ENCODE measurements around the gene TBC1D21. TPM values are rescaled to one million over a fixed set of nuclear protein-coding genes. Genes with fewer than 3 reads are reported as not detected.

TBC1D21 gene
- total and polyA plus RNA-seq, 2 of the 4 experiments (the other 2 are of a cell fraction), result not detected

- BruUV-seq (replicated peaks), result no TSS peak
- TF ChIP-seq MAFK (IDR thresholded peaks at IDR 0.05; ENCODE audit: low read depth, low read length), result peak; percentile 96
- no peak for TF ChIP-seq RAD21 (IDR thresholded peaks at IDR 0.05; ENCODE audit: low read length)
- Histone ChIP-seq H2AK5ac (ENCODE audit: low read depth, low read length) (no peak overlapping the region), H3K56ac (ENCODE audit: extremely low read depth, insufficient read depth, low read length) (no peak overlapping the region), H2AFZ (replicated peaks; ENCODE audit: low read length, poor library complexity) (no peak overlapping the region), H3K14ac (replicated peaks; ENCODE audit: low read depth, low read length) (no peak overlapping the region), H3K18ac (ENCODE audit: low read depth, low read length) (no peak overlapping the region), H3K9me3 (ENCODE audit: control insufficient read depth, insufficient read depth, low read length) (no peaks in the 10 kb centered on the region), H3K23ac (ENCODE audit: low read depth, low read length) (no peak overlapping the region), H3K27ac (ENCODE audit: insufficient read depth, low read length) (no peak overlapping the region), H2AK9ac (replicated peaks; ENCODE audit: low read depth, low read length, poor library complexity) (no peak overlapping the region), H3K36me3 (ENCODE audit: control insufficient read depth, insufficient read depth, low read length) (no peaks in the 10 kb centered on the region), H4K5ac (ENCODE audit: low read depth, low read length) (no peak overlapping the region), H3K4me2 (ENCODE audit: low read depth, low read length) (no peak overlapping the region), H3K27me3 (ENCODE audit: control insufficient read depth, insufficient read depth, low read length) (no peaks in the 10 kb centered on the region), H2BK15ac (ENCODE audit: low read depth, low read length) (no peak overlapping the region), H3K79me1 (ENCODE audit: low read depth in 1 of 2, low read length in 2 of 2) (no peaks in the 10 kb centered on the region), H4K8ac (ENCODE audit: low read depth in 2 of 2, low read length in 2 of 2) (no peak overlapping the region), H4K91ac (ENCODE audit: insufficient read depth, low read depth, low read length) (no peak overlapping the region), H4K20me1 (ENCODE audit: insufficient read depth, low read length) (no peaks in the 10 kb centered on the region; the same call in 1 of the 2 replicates), H3K4me1 (ENCODE audit: control insufficient read depth, insufficient read depth, low read length) (peaks cover 8% of the 10 kb centered on the region), H2BK5ac (ENCODE audit: low read depth, low read length, poor library complexity, severe bottlenecking) (no peak overlapping the region), H3K4me3 (ENCODE audit: insufficient read depth, low read depth, low read length) (no peak overlapping the region), H3K9me1 (ENCODE audit: insufficient read depth, low read length) (peaks cover 7% of the 10 kb centered on the region), H3K9ac (ENCODE audit: low read depth, low read length) (no peak overlapping the region), H2BK120ac (ENCODE audit: low read depth, low read length) (no peak overlapping the region), H2BK20ac (ENCODE audit: low read depth, low read length) (no peak overlapping the region), H3K4ac (ENCODE audit: low read depth, low read length) (no peak overlapping the region)
- POLR2A ChIA-PET (ENCODE audit: unreplicated experiment), result interaction anchor here (0.6 to 1.0 kb wide), 2 partner anchors 19 to 34 kb away, joined by 3 read pairs; no protein-coding TSS in a partner anchor
- CTCF ChIA-PET, result no interaction called here
- ATAC-seq (ENCODE audit: low read depth) (no peak), DNase-seq (no peak)
- in situ Hi-C loops (cut with MboI; ENCODE audit: low sequenced_read_pairs) (loop anchor here (5.0 kb wide), 1 partner anchor 33 kb away; the partner anchor contains the start of gene TBC1D21), intact Hi-C loops (cut with micrococcal nuclease) (no loop called here), dilution Hi-C loops (cut with HindIII; ENCODE audit: low sequenced_read_pairs, unreplicated experiment) (no loop called here)
- no CpG with 5 or more reads among the region's 3 CpGs for WGBS, 2 experiments (ENCODE audit: extremely low coverage in 2 of 2, insufficient read length in 1 of 2)
Observed at GRCh38 chr15:73905225-73905827, 32.0 kb downstream of the TBC1D21 start.

All from IMR-90 (cell line).